Esophagus squamous epithelium (tissue), 5 donors: ENCODE data around the gene FBXO9. TPM values are rescaled to one million over a fixed set of nuclear protein-coding genes. Genes with fewer than 3 reads are reported as not detected.

Experiments used
- DNase-seq: peaks from one replicate; lab custom pipeline; 2025; lab: John Stamatoyannopoulos, UW
- H3K27ac ChIP-seq, 4 donors: fragments of 200-600 bp; sonication (generic); one replicate each; pipeline ENCODE4 v1.5.1; 2016 to 2019; ENCODE audit warnings: mild to moderate bottlenecking in 1 of 4
- H3K27me3 ChIP-seq, 4 donors: fragments of 200-600 bp; sonication (generic); 1 replicate in 3 of 4; 2 replicates in 1 of 4; pipeline versions ENCODE4 v1.5.1 to v1.6.0; 2017 to 2021; ENCODE audit warnings: antibody characterized with exemption in 1 of 4
- H3K36me3 ChIP-seq, 3 donors: fragments of 200-600 bp; sonication (generic); one replicate each; pipeline ENCODE4 v1.5.1; 2016 to 2019
- H3K4me1 ChIP-seq, 3 donors: fragments of 200-600 bp; sonication (generic); one replicate each; pipeline ENCODE4 v1.5.1; 2017 to 2019
- H3K4me3 ChIP-seq, 4 donors: fragments of 200-600 bp; sonication (generic); 1 replicate in 3 of 4; 2 replicates in 1 of 4; pipeline ENCODE4 v1.5.1; 2016 to 2019; ENCODE audit warnings: mild to moderate bottlenecking in 2 of 4, moderate library complexity in 1 of 4
- H3K9me3 ChIP-seq, 3 donors: fragments of 200-600 bp; sonication (generic); one replicate each; pipeline ENCODE4 v1.5.1; 2016 to 2019
- POLR2A ChIP-seq, 4 donors: fragments of 450-650 bp; IDR thresholded peaks; one replicate each; pipeline ENCODE4 v1.6.1; 2017; ENCODE audit warnings: antibody characterized with exemption in 4 of 4, mild to moderate bottlenecking in 4 of 4, moderate library complexity in 3 of 4
- WGBS, 2 donors: methylation state at CpG; one replicate each; pipeline ENCODE4 v1.1.5; 2018; 5-methylcytosine and 5-hydroxymethylcytosine counted together
- intact Hi-C: fragments of 100-400 bp; cut with DNase I; formaldehyde crosslinking; loops from one replicate; pipeline ENCODE4 v1.15.0; 2022
- total RNA-seq, 4 donors: library from RNA; depleted of rRNA; stranded (reverse); fragments of >200 nt; gene quantifications; one replicate each; pipeline ENCODE4 v1.1.0, GENCODE V29; 2016
- TF ChIP-seq, protein P1 (sequence below), 6 experiments: fragments of 450-650 bp in 4 of 6; fragments of 200-600 bp in 2 of 6; sonication (generic) in 2 of 6; IDR thresholded peaks; one replicate each; pipeline ENCODE4 v1.5.1; 2016 to 2019; ENCODE audit warnings: antibody characterized with exemption in 6 of 6, mild to moderate bottlenecking in 4 of 6, moderate library complexity in 4 of 6
- donor health status: DM: yes; HTN: yes; CAD: no.

Gene FBXO9
- total RNA-seq, 4 donors from 2014 or later: 28.8 to 61.4 (median 48.8) TPM

- TF ChIP-seq, protein P1, sequence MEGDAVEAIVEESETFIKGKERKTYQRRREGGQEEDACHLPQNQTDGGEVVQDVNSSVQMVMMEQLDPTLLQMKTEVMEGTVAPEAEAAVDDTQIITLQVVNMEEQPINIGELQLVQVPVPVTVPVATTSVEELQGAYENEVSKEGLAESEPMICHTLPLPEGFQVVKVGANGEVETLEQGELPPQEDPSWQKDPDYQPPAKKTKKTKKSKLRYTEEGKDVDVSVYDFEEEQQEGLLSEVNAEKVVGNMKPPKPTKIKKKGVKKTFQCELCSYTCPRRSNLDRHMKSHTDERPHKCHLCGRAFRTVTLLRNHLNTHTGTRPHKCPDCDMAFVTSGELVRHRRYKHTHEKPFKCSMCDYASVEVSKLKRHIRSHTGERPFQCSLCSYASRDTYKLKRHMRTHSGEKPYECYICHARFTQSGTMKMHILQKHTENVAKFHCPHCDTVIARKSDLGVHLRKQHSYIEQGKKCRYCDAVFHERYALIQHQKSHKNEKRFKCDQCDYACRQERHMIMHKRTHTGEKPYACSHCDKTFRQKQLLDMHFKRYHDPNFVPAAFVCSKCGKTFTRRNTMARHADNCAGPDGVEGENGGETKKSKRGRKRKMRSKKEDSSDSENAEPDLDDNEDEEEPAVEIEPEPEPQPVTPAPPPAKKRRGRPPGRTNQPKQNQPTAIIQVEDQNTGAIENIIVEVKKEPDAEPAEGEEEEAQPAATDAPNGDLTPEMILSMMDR (IDR thresholded peaks at IDR 0.05): no peak
- no peak for TF ChIP-seq POLR2A (IDR thresholded peaks at IDR 0.05)
- DNase-seq: no peak
- H3K27me3 ChIP-seq: no peaks in the 10 kb centered on the region
- H3K36me3 ChIP-seq: peaks cover 0 to 16% (median 0%) of the 10 kb centered on the region in 3 donors
- 80% methylated on average over 4 of the region's 4 CpGs for WGBS, 2 donors
- peaks cover 9 to 56% (median 18%) of the 10 kb centered on the region in 3 donors for H3K4me1 ChIP-seq
- H3K4me3 ChIP-seq: no peak overlapping the region
- H3K9me3 ChIP-seq: no peaks in the 10 kb centered on the region
- intact Hi-C loops: loop anchor here (10.0 kb wide), 2 partner anchors 170 to 240 kb away; no protein-coding TSS in a partner anchor
- no peak overlapping the region for H3K27ac ChIP-seq
Measured at GRCh38 chr6:53054532-53054931, 10.7 kb upstream of the FBXO9 start.

- intact Hi-C loops: loop anchor here (10.0 kb wide), 2 partner anchors 171 to 241 kb away; no protein-coding TSS in a partner anchor
- no peak for TF ChIP-seq POLR2A (IDR thresholded peaks at IDR 0.05)
- TF ChIP-seq, protein P1 (IDR thresholded peaks at IDR 0.05): no peak
- Histone ChIP-seq H3K9me3 (no peaks in the 10 kb centered on the region), H3K4me3 (no peak overlapping the region), H3K36me3 (peaks cover 0 to 16% (median 0%) of the 10 kb centered on the region in 3 donors), H3K27me3 (no peaks in the 10 kb centered on the region), H3K4me1 (peaks cover 15 to 69% (median 24%) of the 10 kb centered on the region in 3 donors), H3K27ac (no peak overlapping the region)
- no peak for DNase-seq
- WGBS, 2 donors: 78 to 85% methylated on average over 5 of the region's 5 CpGs
Measured at GRCh38 chr6:53055873-53056272, 9.3 kb upstream of the FBXO9 start.

- H3K27me3 ChIP-seq: no peaks in the 10 kb centered on the region
- H3K36me3 ChIP-seq: peaks cover 0 to 15% (median 0%) of the 10 kb centered on the region in 3 donors
- no peak overlapping the region for H3K27ac ChIP-seq
- intact Hi-C loops: loop anchor here (10.0 kb wide), 2 partner anchors 171 to 241 kb away; no protein-coding TSS in a partner anchor
- peaks cover 15 to 72% (median 24%) of the 10 kb centered on the region in 3 donors for H3K4me1 ChIP-seq
- TF ChIP-seq, protein P1 (IDR thresholded peaks at IDR 0.05): no peak
- no peak for TF ChIP-seq POLR2A (IDR thresholded peaks at IDR 0.05)
- no peaks in the 10 kb centered on the region for H3K9me3 ChIP-seq
- DNase-seq: no peak
- no peak overlapping the region for H3K4me3 ChIP-seq
- 36 to 39% methylated on average over 3 of the region's 3 CpGs for WGBS, 2 donors
Measured at GRCh38 chr6:53056273-53056672, 8.9 kb upstream of the FBXO9 start.

DNA sequence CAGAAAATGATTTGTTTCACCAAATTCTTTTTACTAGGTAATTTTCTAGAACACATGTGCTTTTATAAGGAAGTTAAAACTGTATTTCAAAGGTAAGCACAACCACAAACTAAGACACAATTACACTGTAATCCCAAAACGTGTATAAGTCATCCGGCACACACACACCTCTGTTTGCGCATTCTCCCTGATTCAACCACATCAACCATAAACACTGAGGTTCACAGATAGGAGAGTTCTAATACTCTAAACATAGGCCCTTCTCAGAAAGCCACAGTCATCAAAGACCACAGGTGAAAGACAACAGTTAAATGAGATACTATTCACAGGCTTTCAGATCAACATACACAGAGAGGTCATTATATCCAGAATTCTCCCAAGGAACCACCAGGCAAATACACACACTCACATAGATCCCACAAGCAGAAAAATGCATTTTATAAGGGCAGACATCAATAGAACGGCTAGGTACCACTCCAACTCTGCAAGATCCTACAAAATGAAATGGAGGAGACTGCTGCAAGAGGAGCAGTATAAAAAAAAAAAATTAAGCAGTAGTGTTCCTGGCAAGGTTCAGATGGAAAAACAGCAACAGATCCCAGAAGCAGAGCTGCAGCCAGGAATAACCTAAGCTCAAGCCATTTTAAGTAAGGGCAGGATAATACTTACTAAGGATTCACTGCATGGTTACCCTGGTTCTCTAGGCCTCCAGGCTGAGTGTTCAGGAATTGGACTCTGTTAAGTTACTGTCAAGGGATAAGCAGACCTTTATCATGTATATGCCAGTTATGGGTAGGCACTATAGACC is 6.6 kb upstream of the FBXO9 start:
- H3K27me3 ChIP-seq: no peaks in the 10 kb centered on the region
- 78 to 79% methylated on average over 4 of the region's 4 CpGs for WGBS, 2 donors
- H3K4me3 ChIP-seq: peak overlapping the region in 1 of 4 donors; percentile 75
- peak overlapping the region in 1 of 4 donors; percentile 15 for H3K27ac ChIP-seq
- no peaks in the 10 kb centered on the region for H3K9me3 ChIP-seq
- intact Hi-C loops: loop anchor here (10.0 kb wide), 2 partner anchors 174 to 244 kb away; no protein-coding TSS in a partner anchor
- DNase-seq: no peak
- no peak for TF ChIP-seq POLR2A (IDR thresholded peaks at IDR 0.05)
- no peaks in the 10 kb centered on the region for H3K36me3 ChIP-seq
- peaks cover 15 to 73% (median 27%) of the 10 kb centered on the region in 3 donors for H3K4me1 ChIP-seq

DNA sequence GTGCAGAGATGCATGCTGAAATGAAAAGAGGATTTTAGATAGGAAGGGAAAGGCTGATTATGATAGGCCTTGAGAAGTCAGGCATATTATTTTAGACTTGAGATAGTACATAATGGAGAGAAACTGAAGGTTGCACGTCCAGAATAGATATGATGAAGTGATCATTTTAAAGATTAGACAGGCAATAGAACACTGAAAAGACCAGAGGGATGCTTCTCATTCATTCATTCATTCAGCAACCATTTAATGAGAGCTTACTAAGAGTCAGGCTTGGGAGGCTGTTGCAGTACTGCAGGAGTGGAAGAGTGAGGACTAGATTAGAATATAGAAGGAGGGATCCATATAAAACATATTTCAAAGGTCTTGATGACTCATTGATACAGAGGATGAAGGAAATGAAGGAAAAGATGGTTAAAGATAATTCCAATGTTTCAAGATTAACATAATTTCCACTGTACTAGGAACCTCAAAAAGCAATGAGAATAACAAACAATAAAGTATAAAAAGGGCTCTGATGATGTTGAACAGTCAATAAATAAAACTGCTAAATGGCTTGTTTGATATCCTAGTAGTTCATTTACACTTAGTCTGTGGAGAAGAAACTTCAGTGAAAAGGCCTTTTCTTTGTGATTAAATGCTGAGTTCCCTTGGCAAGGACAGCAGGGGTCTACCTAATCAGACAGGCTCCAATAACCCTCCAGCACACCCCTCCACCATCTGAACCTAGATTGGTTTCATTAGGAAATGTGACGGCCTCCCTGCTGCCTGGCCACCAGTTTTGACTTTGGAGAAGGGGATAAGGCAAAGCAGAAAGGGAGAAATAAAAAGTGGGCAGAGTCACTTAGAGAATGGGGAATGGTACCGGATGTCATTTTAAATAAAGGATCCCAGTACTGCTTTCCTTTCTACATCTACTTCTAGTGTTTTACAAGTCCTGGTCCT is 5.3 kb upstream of the FBXO9 start:
- H3K27me3 ChIP-seq: no peaks in the 10 kb centered on the region
- H3K4me3 ChIP-seq: peak overlapping the region; percentile 74 to 96 (median 82)
- no peak for DNase-seq
- intact Hi-C loops: loop anchor here (10.0 kb wide), 2 partner anchors 175 to 245 kb away; no protein-coding TSS in a partner anchor
- TF ChIP-seq, protein P1 (IDR thresholded peaks at IDR 0.05): no peak
- no peak for TF ChIP-seq POLR2A (IDR thresholded peaks at IDR 0.05)
- peak overlapping the region in 3 of 4 donors; percentile 95 to 96 (median 96) for H3K27ac ChIP-seq
- no peaks in the 10 kb centered on the region for H3K36me3 ChIP-seq
- no peaks in the 10 kb centered on the region for H3K9me3 ChIP-seq
- peaks cover 15 to 78% (median 30%) of the 10 kb centered on the region in 3 donors for H3K4me1 ChIP-seq
- 48 to 59% methylated on average over 3 of the region's 3 CpGs for WGBS, 2 donors
